Astrocyte (in vitro differentiated cells and primary cell): ENCODE results near the gene ARTN. TPM values are rescaled to one million over a fixed set of nuclear protein-coding genes. Genes with fewer than 3 reads are reported as not detected.

Experiments used
- DNase-seq: peaks from one replicate; pipeline ENCODE4 v3.0.0-alpha.2; 2010; ENCODE audit warnings: low read depth
- FAIRE-seq: peaks from 2 replicates; lab custom pipeline; 2011; peaks lifted over from hg19 to GRCh38; lab: Jason Lieb, UNC
- H2AFZ ChIP-seq: 2 replicates; pipeline ENCODE4 v1.6.0; 2012; ENCODE audit warnings: low read depth, low read length, inconsistent platforms
- H3K27ac ChIP-seq: 2 replicates; pipeline ENCODE4 v1.5.1; 2011; ENCODE audit warnings: low read depth, low read length, inconsistent platforms
- H3K27me3 ChIP-seq: 2 replicates; pipeline ENCODE4 v1.6.0; 2011; ENCODE audit warnings: low read length, inconsistent platforms; ENCODE audit not compliant: insufficient read depth
- H3K36me3 ChIP-seq: 2 replicates; pipeline ENCODE4 v1.5.1; 2011; ENCODE audit warnings: low read length, inconsistent platforms; ENCODE audit not compliant: insufficient read depth
- H3K4me1 ChIP-seq: 2 replicates; pipeline ENCODE4 v1.5.1; 2011; ENCODE audit warnings: low read length, inconsistent platforms; ENCODE audit not compliant: insufficient read depth
- H3K4me2 ChIP-seq: 2 replicates; pipeline ENCODE4 v1.6.0; 2012; ENCODE audit warnings: low read length, inconsistent platforms
- H3K4me3 ChIP-seq: 2 replicates; pipeline ENCODE4 v1.5.1; 2011; ENCODE audit warnings: low read depth, mild to moderate bottlenecking, low read length, inconsistent platforms; ENCODE audit not compliant: insufficient read depth
- H3K79me2 ChIP-seq: 2 replicates; pipeline ENCODE4 v1.6.0; 2012; ENCODE audit warnings: mild to moderate bottlenecking, low read length, inconsistent platforms; ENCODE audit not compliant: insufficient read depth
- H3K9ac ChIP-seq: 2 replicates; pipeline ENCODE4 v1.6.0; 2012; ENCODE audit warnings: mild to moderate bottlenecking, low read length, inconsistent platforms
- H3K9me3 ChIP-seq: 2 replicates; pipeline ENCODE4 v1.5.1; 2012; ENCODE audit warnings: low read depth, mild to moderate bottlenecking, low read length, inconsistent platforms; ENCODE audit not compliant: insufficient read depth
- H4K20me1 ChIP-seq: 2 replicates; pipeline ENCODE4 v1.6.0; 2012; ENCODE audit warnings: low read length, inconsistent platforms; ENCODE audit not compliant: insufficient read depth
- H3K27ac Mint-ChIP-seq: one replicate; pipeline ENCODE4 v1.8.0; 2021; ENCODE audit warnings: mild to moderate bottlenecking, mixed read lengths; ENCODE audit not compliant: unreplicated experiment
- H3K27me3 Mint-ChIP-seq: one replicate; pipeline ENCODE4 v1.8.0; 2021; ENCODE audit warnings: low read depth, mixed read lengths; ENCODE audit not compliant: unreplicated experiment
- H3K36me3 Mint-ChIP-seq: one replicate; pipeline ENCODE4 v1.8.0; 2021; ENCODE audit warnings: low read depth, mixed read lengths; ENCODE audit not compliant: unreplicated experiment
- H3K4me1 Mint-ChIP-seq: one replicate; pipeline ENCODE4 v1.8.0; 2021; ENCODE audit warnings: low read depth, mixed read lengths; ENCODE audit not compliant: unreplicated experiment
- H3K4me3 Mint-ChIP-seq: one replicate; pipeline ENCODE4 v1.8.0; 2021; ENCODE audit warnings: mild to moderate bottlenecking, moderate library complexity, mixed read lengths; ENCODE audit not compliant: unreplicated experiment
- H3K9me3 Mint-ChIP-seq: one replicate; pipeline ENCODE4 v1.8.0; 2021; ENCODE audit warnings: mild to moderate bottlenecking, mixed read lengths; ENCODE audit not compliant: unreplicated experiment
- EZH2 ChIP-seq: IDR thresholded peaks from 2 replicates; pipeline ENCODE4 v1.6.1; 2012; ENCODE audit warnings: mild to moderate bottlenecking, low read length, inconsistent platforms; ENCODE audit not compliant: insufficient read depth
- total RNA-seq: library from RNA; stranded (reverse); gene quantifications from 2 replicates; pipeline ENCODE4 v1.2.1, GENCODE V29; 2021
- TF ChIP-seq, protein P1 (sequence below): IDR thresholded peaks from 2 replicates; pipeline ENCODE4 v1.5.1; 2011; ENCODE audit warnings: low read depth, mild to moderate bottlenecking, inconsistent platforms, low read length, moderate library complexity; ENCODE audit not compliant: insufficient read depth

Gene ARTN
- total RNA-seq, 1 donor from 2014 or later, result 1.5 TPM

DNA sequence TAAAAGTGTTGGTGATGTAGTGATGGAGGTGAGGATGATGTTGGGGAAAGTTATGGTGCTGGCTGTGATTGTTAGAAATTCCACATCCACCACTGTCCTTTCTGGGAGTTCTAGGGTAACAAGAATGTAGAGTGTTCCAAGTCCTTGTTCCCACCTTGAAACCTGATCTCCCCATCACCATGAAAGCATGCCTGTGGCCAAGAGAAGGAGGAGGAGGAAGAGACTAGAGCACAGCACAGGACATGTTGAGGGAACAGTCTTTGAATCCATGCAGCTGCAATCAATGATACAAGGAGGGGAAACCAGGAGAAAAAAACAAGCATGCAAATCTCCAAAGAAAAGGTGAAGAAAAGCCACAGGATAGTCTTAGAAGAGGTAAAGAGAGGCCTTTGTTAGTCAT, 45.9 kb upstream of the ARTN start:
- no peak overlapping the region for H3K9ac ChIP-seq
- peaks cover 18% of the 10 kb centered on the region for H4K20me1 ChIP-seq
- no peak overlapping the region for H3K27ac Mint-ChIP-seq
- H3K9me3 Mint-ChIP-seq, result no peaks in the 10 kb centered on the region
- no peaks in the 10 kb centered on the region for H3K4me1 Mint-ChIP-seq
- H2AFZ ChIP-seq, result no peak overlapping the region
- no peak overlapping the region for H3K4me2 ChIP-seq
- FAIRE-seq, result no peak
- H3K27me3 ChIP-seq, result no peaks in the 10 kb centered on the region
- no peaks in the 10 kb centered on the region for H3K27me3 Mint-ChIP-seq
- no peaks in the 10 kb centered on the region for H3K79me2 ChIP-seq
- H3K4me1 ChIP-seq, result no peaks in the 10 kb centered on the region
- DNase-seq, result no peak
- H3K4me3 Mint-ChIP-seq, result no peak overlapping the region
- H3K36me3 Mint-ChIP-seq, result peaks cover 2% of the 10 kb centered on the region
- H3K9me3 ChIP-seq, result no peaks in the 10 kb centered on the region
- no peak for TF ChIP-seq EZH2
- TF ChIP-seq, protein P1, sequence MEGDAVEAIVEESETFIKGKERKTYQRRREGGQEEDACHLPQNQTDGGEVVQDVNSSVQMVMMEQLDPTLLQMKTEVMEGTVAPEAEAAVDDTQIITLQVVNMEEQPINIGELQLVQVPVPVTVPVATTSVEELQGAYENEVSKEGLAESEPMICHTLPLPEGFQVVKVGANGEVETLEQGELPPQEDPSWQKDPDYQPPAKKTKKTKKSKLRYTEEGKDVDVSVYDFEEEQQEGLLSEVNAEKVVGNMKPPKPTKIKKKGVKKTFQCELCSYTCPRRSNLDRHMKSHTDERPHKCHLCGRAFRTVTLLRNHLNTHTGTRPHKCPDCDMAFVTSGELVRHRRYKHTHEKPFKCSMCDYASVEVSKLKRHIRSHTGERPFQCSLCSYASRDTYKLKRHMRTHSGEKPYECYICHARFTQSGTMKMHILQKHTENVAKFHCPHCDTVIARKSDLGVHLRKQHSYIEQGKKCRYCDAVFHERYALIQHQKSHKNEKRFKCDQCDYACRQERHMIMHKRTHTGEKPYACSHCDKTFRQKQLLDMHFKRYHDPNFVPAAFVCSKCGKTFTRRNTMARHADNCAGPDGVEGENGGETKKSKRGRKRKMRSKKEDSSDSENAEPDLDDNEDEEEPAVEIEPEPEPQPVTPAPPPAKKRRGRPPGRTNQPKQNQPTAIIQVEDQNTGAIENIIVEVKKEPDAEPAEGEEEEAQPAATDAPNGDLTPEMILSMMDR, result no peak
- no peak overlapping the region for H3K27ac ChIP-seq
- no peak overlapping the region for H3K4me3 ChIP-seq
- no peaks in the 10 kb centered on the region for H3K36me3 ChIP-seq

DNA sequence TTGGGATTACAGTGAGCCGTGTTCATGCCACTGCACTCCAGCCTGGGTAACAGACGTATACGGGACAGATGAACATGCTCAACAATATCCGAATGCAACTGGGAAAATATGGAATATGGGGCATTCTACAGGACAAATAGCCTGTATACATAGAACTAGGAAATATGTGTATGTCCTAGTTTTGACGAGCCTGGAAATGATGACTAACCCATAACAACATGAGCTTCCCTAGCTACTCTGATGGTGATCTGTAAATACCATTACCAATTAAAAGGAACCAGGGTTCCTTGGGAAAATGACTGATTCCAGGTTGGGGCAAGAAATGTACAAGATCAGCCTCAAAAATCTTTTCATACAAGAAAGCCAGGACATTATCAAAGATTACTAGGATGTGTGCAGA, 42.8 kb upstream of the ARTN start:
- Histone ChIP-seq H3K79me2 (no peaks in the 10 kb centered on the region), H3K36me3 (no peaks in the 10 kb centered on the region), H3K27me3 (no peaks in the 10 kb centered on the region), H2AFZ (no peak overlapping the region), H4K20me1 (peaks cover 24% of the 10 kb centered on the region), H3K9ac (no peak overlapping the region), H3K4me2 (no peak overlapping the region), H3K27ac (no peak overlapping the region), H3K4me1 (no peaks in the 10 kb centered on the region), H3K4me3 (no peak overlapping the region), H3K9me3 (no peaks in the 10 kb centered on the region)
- Mint-ChIP-seq H3K36me3 (peaks cover 9% of the 10 kb centered on the region), H3K4me3 (no peak overlapping the region), H3K9me3 (no peaks in the 10 kb centered on the region), H3K27ac (peak overlapping the region; percentile 29), H3K4me1 (peaks cover 11% of the 10 kb centered on the region), H3K27me3 (no peaks in the 10 kb centered on the region)
- no peak for TF ChIP-seq EZH2
- TF ChIP-seq, protein P1, result no peak
- FAIRE-seq (no peak), DNase-seq (no peak)

DNA sequence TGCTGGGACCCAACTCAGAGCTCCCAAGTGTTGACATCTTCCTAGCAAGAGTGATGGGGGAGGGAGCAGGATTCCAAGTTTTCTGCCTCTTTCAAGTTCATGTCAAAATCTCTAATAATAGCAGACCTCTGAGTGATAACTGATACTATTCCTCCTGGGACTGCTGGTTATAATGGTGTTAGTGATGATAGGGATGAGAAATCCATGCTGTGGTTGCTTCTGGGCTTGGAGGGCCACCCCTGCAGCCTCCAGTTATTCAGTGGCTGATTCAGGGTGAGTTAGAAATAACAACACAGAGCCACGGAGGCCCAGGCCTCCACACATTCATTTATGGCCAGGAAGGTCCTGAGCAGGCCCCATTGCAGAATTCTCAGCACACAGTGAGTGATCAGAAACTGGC, 40.6 kb upstream of the ARTN start:
- FAIRE-seq (no peak), DNase-seq (no peak)
- H3K27me3 Mint-ChIP-seq, result no peaks in the 10 kb centered on the region
- no peak overlapping the region for H3K4me3 Mint-ChIP-seq
- Histone ChIP-seq H2AFZ (no peak overlapping the region), H3K36me3 (no peaks in the 10 kb centered on the region), H3K9ac (no peak overlapping the region), H3K4me2 (no peak overlapping the region), H4K20me1 (peaks cover 19% of the 10 kb centered on the region), H3K4me1 (no peaks in the 10 kb centered on the region), H3K27me3 (no peaks in the 10 kb centered on the region), H3K9me3 (no peaks in the 10 kb centered on the region), H3K79me2 (no peaks in the 10 kb centered on the region), H3K27ac (no peak overlapping the region), H3K4me3 (no peak overlapping the region)
- no peaks in the 10 kb centered on the region for H3K9me3 Mint-ChIP-seq
- no peak overlapping the region for H3K27ac Mint-ChIP-seq
- TF ChIP-seq EZH2, result no peak
- TF ChIP-seq, protein P1, result no peak
- peaks cover 11% of the 10 kb centered on the region for H3K4me1 Mint-ChIP-seq
- H3K36me3 Mint-ChIP-seq, result peaks cover 16% of the 10 kb centered on the region
